ENCODE measurements around the gene EBF4.

Gene EBF4

GRCh38 chr20:2663887-2664719, 28.5 kb upstream of the EBF4 start, which contains the start of gene IDH3B:
IDH3B (minus strand) TSS chr20:2664216; CDS start chr20:2664188, 28 bp downstream.
- DNase-seq, result peak; percentile 96
- Histone ChIP-seq H2BK120ac (ENCODE audit: low read depth, low read length) (no peak within 1 kb of the TSS), H2BK15ac (replicated peaks; ENCODE audit: low read depth) (no peak within 1 kb of the TSS), H2BK5ac (ENCODE audit: low read length) (no peak within 1 kb of the TSS), H3K23ac (ENCODE audit: low read length) (no peak within 1 kb of the TSS), H3K27me3 (ENCODE audit: insufficient read depth, low read length, poor library complexity) (no peaks in the 10 kb centered on the region), H3K79me1 (ENCODE audit: low read length) (peaks cover 8% of the 10 kb centered on the region), H3K56ac (ENCODE audit: low read length) (peak within 1 kb of the TSS; percentile 88), H4K5ac (ENCODE audit: low read length) (peak within 1 kb of the TSS; percentile 17), H3K36me3 (ENCODE audit: control insufficient read depth, insufficient read depth, low read length) (peaks cover 2% of the 10 kb centered on the region), H3K9ac (ENCODE audit: low read length) (peak within 1 kb of the TSS; percentile 73), H4K8ac (ENCODE audit: low read depth, low read length) (peak within 1 kb of the TSS; percentile 97), H3K4me2 (ENCODE audit: low read length) (peak within 1 kb of the TSS; percentile 96), H3K27ac (ENCODE audit: low read depth, low read length) (peak within 1 kb of the TSS; percentile 57), H3K4me1 (ENCODE audit: control insufficient read depth, low read depth, low read length) (peaks cover 3% of the 10 kb centered on the region), H3K18ac (ENCODE audit: low read length) (no peak within 1 kb of the TSS), H3K4me3 (ENCODE audit: low read length) (peak within 1 kb of the TSS; percentile 82), H3K79me2 (ENCODE audit: control insufficient read depth, insufficient read depth, low read length) (peaks cover 6% of the 10 kb centered on the region), H3K4ac (ENCODE audit: low read depth, low read length) (peak within 1 kb of the TSS; percentile 48), H2AK5ac (ENCODE audit: low read length) (no peak within 1 kb of the TSS)
- WGBS (ENCODE audit: extremely low coverage, insufficient coverage, low lambda C conversion rate), result no CpG with 5 or more reads among the region's 49 CpGs

GRCh38 chr20:2671977-2672376, 20.6 kb upstream of the EBF4 start:
- Histone ChIP-seq H3K79me2 (ENCODE audit: control insufficient read depth, insufficient read depth, low read length) (no peaks in the 10 kb centered on the region), H3K36me3 (ENCODE audit: control insufficient read depth, insufficient read depth, low read length) (no peaks in the 10 kb centered on the region), H3K56ac (ENCODE audit: low read length) (no peak overlapping the region), H3K4me1 (ENCODE audit: control insufficient read depth, low read depth, low read length) (no peaks in the 10 kb centered on the region), H3K79me1 (ENCODE audit: low read length) (no peaks in the 10 kb centered on the region), H3K4ac (ENCODE audit: low read depth, low read length) (no peak overlapping the region), H3K4me2 (ENCODE audit: low read length) (no peak overlapping the region), H4K8ac (ENCODE audit: low read depth, low read length) (no peak overlapping the region), H3K27me3 (ENCODE audit: insufficient read depth, low read length, poor library complexity) (no peaks in the 10 kb centered on the region), H3K9ac (ENCODE audit: low read length) (no peak overlapping the region), H2BK15ac (replicated peaks; ENCODE audit: low read depth) (no peak overlapping the region), H3K18ac (ENCODE audit: low read length) (no peak overlapping the region), H2BK120ac (ENCODE audit: low read depth, low read length) (no peak overlapping the region), H3K27ac (ENCODE audit: low read depth, low read length) (no peak overlapping the region), H3K4me3 (ENCODE audit: low read length) (no peak overlapping the region), H3K23ac (ENCODE audit: low read length) (no peak overlapping the region), H4K5ac (ENCODE audit: low read length) (no peak overlapping the region), H2BK5ac (ENCODE audit: low read length) (no peak overlapping the region), H2AK5ac (ENCODE audit: low read length) (no peak overlapping the region)
- DNase-seq, result peak; percentile 42
- WGBS (ENCODE audit: extremely low coverage, insufficient coverage, low lambda C conversion rate), result no CpG with 5 or more reads among the region's 4 CpGs

- no peak overlapping the region for H3K4ac ChIP-seq (ENCODE audit: low read depth, low read length)
- no peaks in the 10 kb centered on the region for H3K4me1 ChIP-seq (ENCODE audit: control insufficient read depth, low read depth, low read length)
- no peak overlapping the region for H3K9ac ChIP-seq (ENCODE audit: low read length)
- no peak overlapping the region for H2AK5ac ChIP-seq (ENCODE audit: low read length)
- H2BK5ac ChIP-seq (ENCODE audit: low read length), result no peak overlapping the region
- no peak overlapping the region for H2BK120ac ChIP-seq (ENCODE audit: low read depth, low read length)
- no peak for DNase-seq
- no peak overlapping the region for H3K4me2 ChIP-seq (ENCODE audit: low read length)
- no peaks in the 10 kb centered on the region for H3K79me1 ChIP-seq (ENCODE audit: low read length)
- no peaks in the 10 kb centered on the region for H3K79me2 ChIP-seq (ENCODE audit: control insufficient read depth, insufficient read depth, low read length)
- H3K36me3 ChIP-seq (ENCODE audit: control insufficient read depth, insufficient read depth, low read length), result no peaks in the 10 kb centered on the region
- no CpG with 5 or more reads among the region's 3 CpGs for WGBS (ENCODE audit: extremely low coverage, insufficient coverage, low lambda C conversion rate)
- H3K27ac ChIP-seq (ENCODE audit: low read depth, low read length), result no peak overlapping the region
- no peak overlapping the region for H3K4me3 ChIP-seq (ENCODE audit: low read length)
- H3K27me3 ChIP-seq (ENCODE audit: insufficient read depth, low read length, poor library complexity), result no peaks in the 10 kb centered on the region
- no peak overlapping the region for H3K18ac ChIP-seq (ENCODE audit: low read length)
- H3K56ac ChIP-seq (ENCODE audit: low read length), result no peak overlapping the region
- no peak overlapping the region for H4K5ac ChIP-seq (ENCODE audit: low read length)
- H3K23ac ChIP-seq (ENCODE audit: low read length), result no peak overlapping the region
- no peak overlapping the region for H2BK15ac ChIP-seq (replicated peaks; ENCODE audit: low read depth)
- H4K8ac ChIP-seq (ENCODE audit: low read depth, low read length), result no peak overlapping the region
These were observed 20.1 kb upstream of the EBF4 start for GRCh38 chr20:2672446-2672845.

GRCh38 chr20:2673453-2673852, 19.1 kb upstream of the EBF4 start:
- Histone ChIP-seq H3K79me1 (ENCODE audit: low read length) (no peaks in the 10 kb centered on the region), H3K79me2 (ENCODE audit: control insufficient read depth, insufficient read depth, low read length) (no peaks in the 10 kb centered on the region), H3K4ac (ENCODE audit: low read depth, low read length) (no peak overlapping the region), H3K18ac (ENCODE audit: low read length) (no peak overlapping the region), H3K56ac (ENCODE audit: low read length) (no peak overlapping the region), H4K8ac (ENCODE audit: low read depth, low read length) (no peak overlapping the region), H3K4me1 (ENCODE audit: control insufficient read depth, low read depth, low read length) (no peaks in the 10 kb centered on the region), H3K4me3 (ENCODE audit: low read length) (no peak overlapping the region), H3K4me2 (ENCODE audit: low read length) (no peak overlapping the region), H2BK15ac (replicated peaks; ENCODE audit: low read depth) (no peak overlapping the region), H3K36me3 (ENCODE audit: control insufficient read depth, insufficient read depth, low read length) (no peaks in the 10 kb centered on the region), H2AK5ac (ENCODE audit: low read length) (no peak overlapping the region), H3K27me3 (ENCODE audit: insufficient read depth, low read length, poor library complexity) (no peaks in the 10 kb centered on the region), H3K23ac (ENCODE audit: low read length) (no peak overlapping the region), H3K27ac (ENCODE audit: low read depth, low read length) (no peak overlapping the region), H2BK120ac (ENCODE audit: low read depth, low read length) (no peak overlapping the region), H2BK5ac (ENCODE audit: low read length) (no peak overlapping the region), H3K9ac (ENCODE audit: low read length) (no peak overlapping the region), H4K5ac (ENCODE audit: low read length) (no peak overlapping the region)
- DNase-seq, result no peak
- WGBS (ENCODE audit: extremely low coverage, insufficient coverage, low lambda C conversion rate), result no CpG with 5 or more reads among the region's 4 CpGs

GRCh38 chr20:2680046-2680445, 12.5 kb upstream of the EBF4 start:
- Histone ChIP-seq H3K4me3 (ENCODE audit: low read length) (no peak overlapping the region), H3K9ac (ENCODE audit: low read length) (no peak overlapping the region), H3K4me1 (ENCODE audit: control insufficient read depth, low read depth, low read length) (no peaks in the 10 kb centered on the region), H3K4ac (ENCODE audit: low read depth, low read length) (no peak overlapping the region), H3K27ac (ENCODE audit: low read depth, low read length) (no peak overlapping the region), H3K79me1 (ENCODE audit: low read length) (no peaks in the 10 kb centered on the region), H3K36me3 (ENCODE audit: control insufficient read depth, insufficient read depth, low read length) (no peaks in the 10 kb centered on the region), H2BK120ac (ENCODE audit: low read depth, low read length) (no peak overlapping the region), H4K5ac (ENCODE audit: low read length) (no peak overlapping the region), H3K56ac (ENCODE audit: low read length) (no peak overlapping the region), H2BK5ac (ENCODE audit: low read length) (no peak overlapping the region), H2BK15ac (replicated peaks; ENCODE audit: low read depth) (no peak overlapping the region), H3K79me2 (ENCODE audit: control insufficient read depth, insufficient read depth, low read length) (no peaks in the 10 kb centered on the region), H3K27me3 (ENCODE audit: insufficient read depth, low read length, poor library complexity) (peaks cover 2% of the 10 kb centered on the region), H2AK5ac (ENCODE audit: low read length) (no peak overlapping the region), H3K18ac (ENCODE audit: low read length) (no peak overlapping the region), H3K4me2 (ENCODE audit: low read length) (no peak overlapping the region), H4K8ac (ENCODE audit: low read depth, low read length) (no peak overlapping the region), H3K23ac (ENCODE audit: low read length) (no peak overlapping the region)
- WGBS (ENCODE audit: extremely low coverage, insufficient coverage, low lambda C conversion rate), result no CpG with 5 or more reads among the region's 4 CpGs
- no peak for DNase-seq
